Measurements from ENCODE around the gene FGF13.

The FGF13 gene

GRCh38 chrX:138711399-138712347, at the start of gene FGF13:
Gene FGF13, minus strand, starts transcription at chrX:138711717. Its CDS starts 714 bp downstream, at chrX:138711003.
- DNase-seq: peak in 2 of 14 donors; percentile 1 to 3

GRCh38 chrX:138759217-138759943, 47.9 kb upstream of the FGF13 start:
- no peak for DNase-seq

GRCh38 chrX:138756234-138756633, 44.7 kb upstream of the FGF13 start:
- no peak for DNase-seq

- DNase-seq: no peak
These were observed 43.3 kb upstream of the FGF13 start for GRCh38 chrX:138754861-138755260.

GRCh38 chrX:138748480-138748879, 37.0 kb upstream of the FGF13 start:
- no peak for DNase-seq

GRCh38 chrX:138745196-138745595, 33.7 kb upstream of the FGF13 start:
- peak in 1 of 14 donors; percentile 23 for DNase-seq

- DNase-seq: no peak
These were observed 30.7 kb upstream of the FGF13 start for GRCh38 chrX:138742217-138742616.

- no peak for DNase-seq
These were observed 28.8 kb upstream of the FGF13 start for GRCh38 chrX:138740341-138740740.

GRCh38 chrX:138723301-138723700, 11.8 kb upstream of the FGF13 start:
- no peak for DNase-seq

- DNase-seq: no peak
These were observed 7.9 kb upstream of the FGF13 start for GRCh38 chrX:138719396-138719795.

- DNase-seq: no peak
These were observed 7.4 kb upstream of the FGF13 start for GRCh38 chrX:138718941-138719340.

GRCh38 chrX:138710866-138711341, 613 bp downstream of the FGF13 start:
- peak in 1 of 14 donors; percentile 0 for DNase-seq

- DNase-seq: peak in 2 of 14 donors; percentile 0 to 5
These were observed 1.4 kb downstream of the FGF13 start for GRCh38 chrX:138709886-138710791.

- no peak for DNase-seq
These were observed 3.2 kb downstream of the FGF13 start for GRCh38 chrX:138708268-138708667.

GRCh38 chrX:138704596-138704995, 6.9 kb downstream of the FGF13 start:
- no peak for DNase-seq

- DNase-seq: no peak
These were observed 7.4 kb downstream of the FGF13 start for GRCh38 chrX:138704101-138704500.

GRCh38 chrX:138692591-138692990, 18.9 kb downstream of the FGF13 start:
- DNase-seq: no peak

- no peak for DNase-seq
These were observed 20.3 kb downstream of the FGF13 start for GRCh38 chrX:138691186-138691585.

GRCh38 chrX:138690591-138690990, 20.9 kb downstream of the FGF13 start:
- no peak for DNase-seq

- no peak for DNase-seq
These were observed 27.9 kb downstream of the FGF13 start for GRCh38 chrX:138683600-138683999.

- DNase-seq: no peak
These were observed 41.8 kb downstream of the FGF13 start for GRCh38 chrX:138669693-138670092.

- DNase-seq: no peak
These were observed 47.1 kb downstream of the FGF13 start for GRCh38 chrX:138664466-138664865.
